ENCODE data around the gene GNG8. TPM values are rescaled to one million over a fixed set of nuclear protein-coding genes. Genes with fewer than 3 reads are reported as not detected.

Gene GNG8
- total RNA-seq, 1 donor from 2014 or later = not detected

- Histone ChIP-seq H3K4me3 (ENCODE audit: low read depth, low read length) (no peak overlapping the region), H3K36me3 (ENCODE audit: control insufficient read depth, insufficient read depth, low read length) (peaks cover 2% of the 10 kb centered on the region), H3K27me3 (ENCODE audit: control insufficient read depth, insufficient read depth, low read length) (no peaks in the 10 kb centered on the region)
- peak; percentile 88 for TF ChIP-seq CTCF (IDR thresholded peaks at IDR 0.05; ENCODE audit: insufficient read depth, low read length, poor library complexity, severe bottlenecking)
- no peak for DNase-seq (ENCODE audit: low read depth)
Observed at GRCh38 chr19:46614114-46614722, 21.8 kb downstream of the GNG8 start.

GRCh38 chr19:46613525-46613924, 22.5 kb downstream of the GNG8 start:
- DNase-seq (ENCODE audit: low read depth) = no peak
- Histone ChIP-seq H3K27me3 (ENCODE audit: control insufficient read depth, insufficient read depth, low read length) (no peaks in the 10 kb centered on the region), H3K36me3 (ENCODE audit: control insufficient read depth, insufficient read depth, low read length) (peaks cover 2% of the 10 kb centered on the region), H3K4me3 (ENCODE audit: low read depth, low read length) (no peak overlapping the region)
- TF ChIP-seq CTCF (IDR thresholded peaks at IDR 0.05; ENCODE audit: insufficient read depth, low read length, poor library complexity, severe bottlenecking) = no peak

- no peak for TF ChIP-seq CTCF (IDR thresholded peaks at IDR 0.05; ENCODE audit: insufficient read depth, low read length, poor library complexity, severe bottlenecking)
- H3K27me3 ChIP-seq (ENCODE audit: control insufficient read depth, insufficient read depth, low read length) = no peaks in the 10 kb centered on the region
- DNase-seq (ENCODE audit: low read depth) = no peak
Observed at GRCh38 chr19:46611776-46612175, 24.2 kb downstream of the GNG8 start.

GRCh38 chr19:46610851-46611770, 24.9 kb downstream of the GNG8 start:
- DNase-seq (ENCODE audit: low read depth) = no peak
- Histone ChIP-seq H3K27me3 (ENCODE audit: control insufficient read depth, insufficient read depth, low read length) (no peaks in the 10 kb centered on the region), H3K4me3 (ENCODE audit: low read depth, low read length) (no peak overlapping the region), H3K36me3 (ENCODE audit: control insufficient read depth, insufficient read depth, low read length) (peaks cover 2% of the 10 kb centered on the region)
- no peak for TF ChIP-seq CTCF (IDR thresholded peaks at IDR 0.05; ENCODE audit: insufficient read depth, low read length, poor library complexity, severe bottlenecking)

More at GRCh38 chr19:46611776-46612175, 24.2 kb downstream of the GNG8 start:
- Histone ChIP-seq H3K4me3 (ENCODE audit: low read depth, low read length) (no peak overlapping the region), H3K36me3 (ENCODE audit: control insufficient read depth, insufficient read depth, low read length) (peaks cover 2% of the 10 kb centered on the region)

- H3K36me3 ChIP-seq (ENCODE audit: control insufficient read depth, insufficient read depth, low read length) = peaks cover 2% of the 10 kb centered on the region
- H3K27me3 ChIP-seq (ENCODE audit: control insufficient read depth, insufficient read depth, low read length) = no peaks in the 10 kb centered on the region
- DNase-seq (ENCODE audit: low read depth) = no peak
- H3K4me3 ChIP-seq (ENCODE audit: low read depth, low read length) = no peak overlapping the region
- TF ChIP-seq CTCF (IDR thresholded peaks at IDR 0.05; ENCODE audit: insufficient read depth, low read length, poor library complexity, severe bottlenecking) = no peak
Observed at GRCh38 chr19:46610413-46610775, 25.6 kb downstream of the GNG8 start.
